NCI-H460 (cell line): ENCODE results near the gene LAMA1. TPM values are rescaled to one million over a fixed set of nuclear protein-coding genes. Genes with fewer than 3 reads are reported as not detected.

Experiments
- DNase-seq: peaks from one replicate; pipeline ENCODE4 v3.0.0-alpha.2; 2016; ENCODE audit warnings: low read depth; ENCODE audit errors: extremely low read depth
- total RNA-seq: library from RNA; depleted of rRNA; stranded (reverse); fragments of >200 nt; shearing (Covaris generic); gene quantifications from 2 replicates; pipeline ENCODE4 v1.2.3, GENCODE V29; 2014

The LAMA1 gene
- total RNA-seq, 1 experiment from 2014 or later: 222 TPM

GRCh38 chr18:6994771-6995430 lies 122.7 kb downstream of the LAMA1 start:
- DNase-seq: no peak

GRCh38 chr18:6994056-6994770 lies 123.4 kb downstream of the LAMA1 start:
- DNase-seq: no peak

GRCh38 chr18:6992761-6993160 lies 124.8 kb downstream of the LAMA1 start:
- DNase-seq: no peak

- DNase-seq: no peak
Measured at GRCh38 chr18:6983366-6983765, 134.2 kb downstream of the LAMA1 start.

- DNase-seq: no peak
Measured at GRCh38 chr18:6982398-6982797, 135.2 kb downstream of the LAMA1 start.

GRCh38 chr18:6980363-6980762 lies 137.2 kb downstream of the LAMA1 start:
- DNase-seq: no peak

GRCh38 chr18:6979954-6980353 lies 137.6 kb downstream of the LAMA1 start:
- DNase-seq: no peak

GRCh38 chr18:6976935-6977334 lies 140.7 kb downstream of the LAMA1 start:
- DNase-seq: no peak

- no peak for DNase-seq
Measured at GRCh38 chr18:6975084-6975483, 142.5 kb downstream of the LAMA1 start.

GRCh38 chr18:6971823-6972478 lies 145.6 kb downstream of the LAMA1 start:
- no peak for DNase-seq

- no peak for DNase-seq
Measured at GRCh38 chr18:6963452-6964097, 154.0 kb downstream of the LAMA1 start.

GRCh38 chr18:6962571-6963451 lies 154.8 kb downstream of the LAMA1 start:
- DNase-seq: no peak

- no peak for DNase-seq
Measured at GRCh38 chr18:6961331-6961730, 156.3 kb downstream of the LAMA1 start.

- DNase-seq: no peak
Measured at GRCh38 chr18:6960656-6961055, 156.9 kb downstream of the LAMA1 start.

GRCh38 chr18:6960124-6960523 lies 157.5 kb downstream of the LAMA1 start:
- no peak for DNase-seq

GRCh38 chr18:6959110-6959509 lies 158.5 kb downstream of the LAMA1 start:
- DNase-seq: no peak

- no peak for DNase-seq
Measured at GRCh38 chr18:6956999-6957398, 160.6 kb downstream of the LAMA1 start.

- no peak for DNase-seq
Measured at GRCh38 chr18:6956495-6956894, 161.1 kb downstream of the LAMA1 start.

GRCh38 chr18:6955304-6955703 lies 162.3 kb downstream of the LAMA1 start:
- no peak for DNase-seq

GRCh38 chr18:6954501-6954900 lies 163.1 kb downstream of the LAMA1 start:
- no peak for DNase-seq
